ENCODE results near the gene GTF2A1L.

Gene GTF2A1L

GRCh38 chr2:48584551-48584950 lies 33.1 kb upstream of the GTF2A1L start:
- no peak overlapping the region for H3K4me3 ChIP-seq (ENCODE audit: low read depth, low read length)
- TF ChIP-seq CTCF (IDR thresholded peaks at IDR 0.05; ENCODE audit: borderline replicate concordance, insufficient read depth, low read depth, low read length): no peak

GRCh38 chr2:48586433-48586832 lies 31.2 kb upstream of the GTF2A1L start:
- TF ChIP-seq CTCF (IDR thresholded peaks at IDR 0.05; ENCODE audit: borderline replicate concordance, insufficient read depth, low read depth, low read length): no peak
- no peak overlapping the region for H3K4me3 ChIP-seq (ENCODE audit: low read depth, low read length)

- TF ChIP-seq CTCF (IDR thresholded peaks at IDR 0.05; ENCODE audit: borderline replicate concordance, insufficient read depth, low read depth, low read length): no peak
Observed at GRCh38 chr2:48587560-48587959, 30.1 kb upstream of the GTF2A1L start.

GRCh38 chr2:48587961-48588360 lies 29.7 kb upstream of the GTF2A1L start:
- TF ChIP-seq CTCF (IDR thresholded peaks at IDR 0.05; ENCODE audit: borderline replicate concordance, insufficient read depth, low read depth, low read length): no peak

More at GRCh38 chr2:48587560-48587959, 30.1 kb upstream of the GTF2A1L start:
- H3K4me3 ChIP-seq (ENCODE audit: low read depth, low read length): no peak overlapping the region

GRCh38 chr2:48588745-48589144 lies 28.9 kb upstream of the GTF2A1L start:
- H3K4me3 ChIP-seq (ENCODE audit: low read depth, low read length): no peak overlapping the region
- no peak for TF ChIP-seq CTCF (IDR thresholded peaks at IDR 0.05; ENCODE audit: borderline replicate concordance, insufficient read depth, low read depth, low read length)

More at GRCh38 chr2:48587961-48588360, 29.7 kb upstream of the GTF2A1L start:
- no peak overlapping the region for H3K4me3 ChIP-seq (ENCODE audit: low read depth, low read length)

GRCh38 chr2:48589170-48589767 lies 28.4 kb upstream of the GTF2A1L start:
- no peak overlapping the region for H3K4me3 ChIP-seq (ENCODE audit: low read depth, low read length)
- TF ChIP-seq CTCF (IDR thresholded peaks at IDR 0.05; ENCODE audit: borderline replicate concordance, insufficient read depth, low read depth, low read length): peak; percentile 61; the same call in 1 of the 2 replicates

- no peak for TF ChIP-seq CTCF (IDR thresholded peaks at IDR 0.05; ENCODE audit: borderline replicate concordance, insufficient read depth, low read depth, low read length)
- H3K4me3 ChIP-seq (ENCODE audit: low read depth, low read length): no peak overlapping the region
Observed at GRCh38 chr2:48590017-48590416, 27.6 kb upstream of the GTF2A1L start.
